PC-9 (cell line): ENCODE results near the gene RINT1.

Experiments used
- EZH2 ChIP-seq: fragments of 200-600 bp; sonication (generic); IDR thresholded peaks from 2 replicates; pipeline ENCODE4 v1.8.0; 2017; ENCODE audit warnings: antibody characterized with exemption, low read depth
- TF ChIP-seq, protein P1 (sequence below): fragments of 200-600 bp; sonication (generic); conservative IDR thresholded peaks from 2 replicates; pipeline ENCODE4 v1.6.1; 2017; ENCODE audit warnings: mixed run types, antibody characterized with exemption, mild to moderate bottlenecking, moderate library complexity

DNA sequence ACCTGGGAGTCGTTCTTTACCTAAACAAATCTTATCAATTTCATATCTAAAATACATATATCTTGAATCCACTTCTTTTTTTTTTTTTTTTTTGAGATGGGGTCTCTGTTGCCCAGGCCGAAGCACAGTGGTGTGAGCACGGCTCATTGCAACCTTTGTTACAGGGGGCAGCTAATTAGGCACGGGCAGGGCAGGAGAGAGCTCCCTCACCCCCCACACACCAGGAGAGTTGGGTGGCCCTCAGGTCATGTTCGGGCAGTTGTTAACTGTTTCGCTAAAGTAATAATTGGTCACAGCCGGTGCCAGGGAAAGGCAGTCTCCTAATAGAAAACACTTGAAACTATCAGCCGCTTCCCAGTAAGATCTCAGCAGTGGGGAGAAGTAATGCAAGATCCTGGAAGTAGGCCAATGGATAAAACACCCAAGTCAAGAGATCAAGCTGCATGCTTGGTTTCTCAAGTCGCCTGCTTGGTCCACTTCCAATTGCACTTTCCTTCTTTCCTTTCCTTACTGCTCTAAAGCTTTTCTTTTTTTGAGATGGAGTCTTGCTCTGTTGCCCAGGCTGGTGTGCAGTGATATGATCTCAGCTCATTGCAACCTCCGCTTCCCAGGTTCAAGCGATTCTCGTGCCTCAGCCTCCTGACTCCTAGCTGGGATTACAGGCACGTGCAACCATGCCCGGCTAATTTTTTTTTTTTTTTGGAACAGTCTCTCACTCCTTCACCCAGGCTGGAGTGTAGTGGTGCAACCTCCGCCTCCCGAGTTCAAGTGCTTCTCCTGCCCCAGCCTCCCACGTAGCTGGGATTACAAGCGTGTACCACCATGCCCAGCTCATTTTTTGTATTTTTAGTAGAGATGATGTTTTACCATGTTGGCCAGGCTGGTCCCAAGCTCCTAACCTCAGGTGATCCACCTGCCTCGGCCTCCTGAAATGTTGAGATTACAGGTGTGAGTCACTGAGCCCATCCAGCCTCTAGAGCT, 70.6 kb downstream of the RINT1 start:
- no peak for TF ChIP-seq EZH2
- TF ChIP-seq, protein P1, sequence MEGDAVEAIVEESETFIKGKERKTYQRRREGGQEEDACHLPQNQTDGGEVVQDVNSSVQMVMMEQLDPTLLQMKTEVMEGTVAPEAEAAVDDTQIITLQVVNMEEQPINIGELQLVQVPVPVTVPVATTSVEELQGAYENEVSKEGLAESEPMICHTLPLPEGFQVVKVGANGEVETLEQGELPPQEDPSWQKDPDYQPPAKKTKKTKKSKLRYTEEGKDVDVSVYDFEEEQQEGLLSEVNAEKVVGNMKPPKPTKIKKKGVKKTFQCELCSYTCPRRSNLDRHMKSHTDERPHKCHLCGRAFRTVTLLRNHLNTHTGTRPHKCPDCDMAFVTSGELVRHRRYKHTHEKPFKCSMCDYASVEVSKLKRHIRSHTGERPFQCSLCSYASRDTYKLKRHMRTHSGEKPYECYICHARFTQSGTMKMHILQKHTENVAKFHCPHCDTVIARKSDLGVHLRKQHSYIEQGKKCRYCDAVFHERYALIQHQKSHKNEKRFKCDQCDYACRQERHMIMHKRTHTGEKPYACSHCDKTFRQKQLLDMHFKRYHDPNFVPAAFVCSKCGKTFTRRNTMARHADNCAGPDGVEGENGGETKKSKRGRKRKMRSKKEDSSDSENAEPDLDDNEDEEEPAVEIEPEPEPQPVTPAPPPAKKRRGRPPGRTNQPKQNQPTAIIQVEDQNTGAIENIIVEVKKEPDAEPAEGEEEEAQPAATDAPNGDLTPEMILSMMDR, result no peak
